CD4-positive, alpha-beta T cell treated with Interferon gamma for 1 hour (primary cell): Measurements from ENCODE around the gene ITPKB.
"Not testable (repeated sequence)": the region's sequence is repeated elsewhere in the genome, so short reads cannot be mapped to it uniquely, and the experiment has no call there.

ENCODE experiments used
- DNase-seq: peaks from one replicate; pipeline ENCODE4 v3.0.0-alpha.2; 2020

Gene ITPKB

DNA sequence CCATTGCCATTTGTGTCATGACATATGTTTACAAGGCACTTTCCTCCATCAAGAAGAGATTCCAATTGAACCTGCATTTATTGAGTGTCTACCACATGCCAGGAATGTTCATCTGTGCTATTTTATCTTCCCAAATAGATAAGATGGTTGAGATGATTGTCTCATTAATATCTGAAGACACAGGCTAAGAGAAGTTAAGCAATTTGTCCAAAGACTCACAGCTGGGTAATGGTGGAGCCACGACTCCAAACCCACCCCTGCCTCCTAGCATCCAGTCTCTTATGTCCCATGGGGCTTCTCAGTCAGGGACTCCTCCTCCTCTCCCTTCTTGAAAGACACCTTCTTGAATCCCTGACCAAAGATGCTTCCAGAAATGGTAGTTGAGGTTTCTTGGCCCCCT is 122.4 kb downstream of the ITPKB start:
- DNase-seq: no peak

DNA sequence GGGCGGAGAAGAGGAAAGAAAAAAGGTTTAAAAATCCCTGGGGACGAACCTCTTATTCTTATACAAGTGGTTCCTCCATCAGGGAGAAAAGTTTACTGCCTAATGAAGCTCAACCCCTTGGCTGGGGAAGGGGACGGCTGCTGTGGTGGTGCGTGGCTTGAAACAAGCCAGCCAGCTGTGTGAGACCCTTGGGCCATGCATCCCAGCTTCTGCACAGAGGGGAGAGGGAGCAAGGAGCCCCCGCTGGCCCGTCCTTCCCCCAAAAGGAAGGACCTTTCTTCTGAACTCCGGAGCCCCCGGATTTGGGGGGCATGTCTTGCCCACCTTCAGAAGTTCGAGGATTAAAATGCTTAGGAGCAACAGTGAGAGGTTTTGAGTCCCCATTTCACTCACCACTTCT is 123.2 kb downstream of the ITPKB start:
- DNase-seq: no peak

DNA sequence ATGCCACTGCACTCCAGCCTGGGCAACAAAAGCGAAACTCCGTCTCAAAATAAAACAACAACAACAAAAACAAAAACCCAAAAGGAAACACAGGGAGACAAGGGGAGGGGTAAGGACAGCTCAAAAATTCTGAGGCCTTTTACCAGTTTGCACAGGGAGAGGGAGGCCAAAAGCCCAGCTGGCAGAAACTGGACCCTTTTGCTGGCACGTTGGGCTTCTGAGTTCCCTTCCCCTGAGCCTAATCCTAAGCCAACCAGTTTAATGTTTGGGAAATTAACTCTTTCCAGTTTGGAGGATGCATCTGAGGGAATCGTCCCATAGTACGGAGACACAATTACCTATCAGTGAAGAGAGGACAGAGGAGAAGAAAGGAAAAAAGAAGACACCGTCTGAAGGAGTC is 127.1 kb downstream of the ITPKB start:
- not testable (repeated sequence) for DNase-seq

DNA sequence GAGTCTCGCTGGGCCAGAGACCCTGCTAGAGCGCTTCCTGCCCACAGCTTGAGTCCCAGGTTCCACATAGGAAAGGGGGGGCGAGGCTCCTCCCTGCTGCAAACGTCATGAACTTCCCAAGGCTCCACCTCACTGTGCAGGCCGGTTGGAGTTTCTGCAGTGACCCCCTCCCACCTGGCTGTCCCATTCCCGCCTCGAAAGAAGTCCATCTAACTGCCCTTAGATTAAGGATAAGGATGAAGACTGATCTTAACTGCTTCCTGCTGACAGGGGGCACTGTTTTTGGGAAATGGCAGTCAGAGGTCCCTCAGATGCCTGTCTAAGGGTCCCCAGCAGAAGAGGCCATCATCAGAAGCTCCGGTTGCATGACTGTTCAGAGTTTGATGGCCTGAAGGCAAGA is 127.8 kb downstream of the ITPKB start:
- DNase-seq: no peak

DNA sequence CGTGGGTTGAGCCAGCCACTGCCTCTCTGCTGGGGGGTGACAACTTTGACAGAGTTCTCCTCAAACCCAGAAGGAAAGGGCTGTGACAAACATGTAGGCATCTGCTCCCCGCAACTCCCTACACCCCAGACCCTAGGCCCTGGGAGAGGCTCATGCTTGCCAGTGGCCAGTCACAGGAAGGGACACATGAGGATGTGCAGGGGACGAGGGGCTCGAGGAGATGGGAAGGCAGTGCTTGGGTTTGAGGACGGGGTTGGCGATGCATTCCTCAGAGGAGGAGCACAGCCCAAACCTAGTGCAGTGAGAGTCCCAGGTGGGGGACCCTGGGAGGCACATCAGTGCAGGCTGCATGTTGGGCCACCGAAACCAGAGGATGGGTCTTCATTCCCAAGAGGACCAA is 128.4 kb downstream of the ITPKB start:
- DNase-seq: no peak

DNA sequence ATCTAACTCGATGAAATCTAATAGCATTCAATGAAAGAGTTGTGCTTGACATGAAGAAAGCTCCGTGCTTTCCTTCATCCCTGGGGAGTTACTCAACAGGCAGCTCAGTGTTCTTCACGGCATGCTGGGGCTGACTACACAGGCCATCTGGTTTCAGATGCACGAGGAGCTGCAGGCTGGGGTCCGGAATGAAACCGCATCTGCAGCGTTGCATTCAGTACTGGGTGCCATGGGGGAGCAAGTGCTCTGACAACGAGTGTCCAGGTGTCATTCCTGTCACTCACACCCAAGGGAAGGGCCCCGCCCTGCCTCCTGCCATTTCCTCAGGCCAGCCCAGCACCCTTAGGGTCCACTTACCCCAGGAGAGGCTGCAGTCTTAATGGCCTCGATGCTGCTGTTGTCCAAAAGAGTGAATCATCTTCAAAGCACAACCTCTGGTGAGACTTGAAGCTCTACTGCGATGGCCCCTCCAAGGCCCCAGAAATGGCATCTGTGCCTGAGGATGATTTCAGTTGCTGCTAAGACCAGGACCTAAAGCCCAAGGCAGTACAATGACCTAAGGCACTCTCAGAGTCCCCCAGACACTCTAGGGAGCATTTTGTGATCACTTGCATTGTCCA is 129.1 kb downstream of the ITPKB start:
- no peak for DNase-seq

DNA sequence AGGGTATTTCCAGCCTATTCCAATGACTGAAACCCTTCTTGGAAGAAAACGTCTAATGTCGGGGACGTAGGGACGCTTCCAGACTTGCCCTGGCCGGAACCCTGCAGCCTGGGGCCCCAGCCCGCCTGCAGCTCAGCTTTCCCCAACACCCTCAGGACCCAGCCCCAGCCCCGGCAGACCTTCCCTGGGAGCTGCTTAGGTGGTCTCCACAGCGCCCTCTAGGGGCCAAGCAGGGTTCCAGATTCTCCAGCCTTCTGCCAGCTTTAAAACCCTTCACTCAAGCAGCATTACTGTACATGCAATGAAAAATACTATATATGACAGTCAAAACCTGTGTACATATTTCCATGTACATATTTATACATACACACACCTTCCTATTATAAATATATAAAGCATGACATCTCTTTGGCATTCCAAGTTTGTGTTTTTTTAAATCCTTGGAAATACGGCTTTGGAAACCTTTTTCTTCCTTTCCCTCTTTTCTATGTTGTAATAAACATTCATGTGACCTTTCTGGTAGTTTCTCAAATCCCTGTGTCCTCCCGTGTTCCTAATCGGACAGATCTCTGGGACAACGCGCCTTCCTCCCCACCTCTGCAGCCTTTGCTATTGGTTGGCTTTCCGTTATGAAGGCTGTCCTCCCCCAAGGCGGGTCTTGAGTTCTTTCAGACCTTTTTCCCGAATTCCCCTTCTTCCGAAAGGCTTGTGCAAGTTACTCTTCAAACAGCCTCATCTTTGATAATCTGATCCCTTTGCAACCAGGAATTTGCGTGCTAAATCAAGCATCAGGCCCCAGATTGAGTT is 130.2 kb downstream of the ITPKB start:
- DNase-seq: peak; percentile 61

DNA sequence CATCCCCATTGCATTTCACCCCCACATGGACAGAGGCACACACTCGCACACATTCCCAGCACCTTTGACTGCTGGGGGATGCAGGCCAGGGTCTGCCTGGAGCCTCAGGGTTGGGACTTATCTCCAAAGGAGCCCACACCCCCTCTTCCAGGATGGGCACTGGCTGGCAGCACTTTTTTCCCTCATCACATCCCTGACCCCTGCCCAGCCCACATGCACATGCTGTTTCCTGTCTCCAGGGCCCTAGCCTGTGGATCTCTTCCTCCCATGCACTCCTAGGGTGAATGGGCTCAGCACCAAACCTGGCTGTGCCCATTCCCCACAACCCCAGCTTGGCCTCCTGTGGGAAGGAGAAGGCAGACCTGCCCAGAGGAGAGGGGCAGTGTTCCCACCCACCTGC is 131.3 kb downstream of the ITPKB start:
- DNase-seq: no peak

DNA sequence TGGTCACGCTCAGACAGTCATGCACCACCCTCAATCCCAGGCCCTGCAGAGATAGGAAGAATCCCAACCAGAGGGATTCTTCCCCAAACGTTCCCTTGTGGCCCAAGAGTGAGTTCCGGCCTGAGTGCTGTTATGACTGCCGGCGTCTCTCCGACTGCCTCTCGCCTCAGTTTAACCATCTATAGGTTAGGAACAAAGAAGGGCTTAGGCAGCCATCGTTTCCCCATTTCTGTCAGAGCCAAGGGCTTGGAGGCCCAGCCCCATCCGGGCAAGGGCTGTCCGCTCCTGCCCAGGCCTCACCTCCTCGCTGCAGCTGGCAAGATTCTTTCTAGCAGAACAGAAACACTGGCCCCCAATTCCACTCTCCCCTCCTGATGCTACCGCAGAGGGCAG is 131.8 kb downstream of the ITPKB start:
- DNase-seq: no peak

DNA sequence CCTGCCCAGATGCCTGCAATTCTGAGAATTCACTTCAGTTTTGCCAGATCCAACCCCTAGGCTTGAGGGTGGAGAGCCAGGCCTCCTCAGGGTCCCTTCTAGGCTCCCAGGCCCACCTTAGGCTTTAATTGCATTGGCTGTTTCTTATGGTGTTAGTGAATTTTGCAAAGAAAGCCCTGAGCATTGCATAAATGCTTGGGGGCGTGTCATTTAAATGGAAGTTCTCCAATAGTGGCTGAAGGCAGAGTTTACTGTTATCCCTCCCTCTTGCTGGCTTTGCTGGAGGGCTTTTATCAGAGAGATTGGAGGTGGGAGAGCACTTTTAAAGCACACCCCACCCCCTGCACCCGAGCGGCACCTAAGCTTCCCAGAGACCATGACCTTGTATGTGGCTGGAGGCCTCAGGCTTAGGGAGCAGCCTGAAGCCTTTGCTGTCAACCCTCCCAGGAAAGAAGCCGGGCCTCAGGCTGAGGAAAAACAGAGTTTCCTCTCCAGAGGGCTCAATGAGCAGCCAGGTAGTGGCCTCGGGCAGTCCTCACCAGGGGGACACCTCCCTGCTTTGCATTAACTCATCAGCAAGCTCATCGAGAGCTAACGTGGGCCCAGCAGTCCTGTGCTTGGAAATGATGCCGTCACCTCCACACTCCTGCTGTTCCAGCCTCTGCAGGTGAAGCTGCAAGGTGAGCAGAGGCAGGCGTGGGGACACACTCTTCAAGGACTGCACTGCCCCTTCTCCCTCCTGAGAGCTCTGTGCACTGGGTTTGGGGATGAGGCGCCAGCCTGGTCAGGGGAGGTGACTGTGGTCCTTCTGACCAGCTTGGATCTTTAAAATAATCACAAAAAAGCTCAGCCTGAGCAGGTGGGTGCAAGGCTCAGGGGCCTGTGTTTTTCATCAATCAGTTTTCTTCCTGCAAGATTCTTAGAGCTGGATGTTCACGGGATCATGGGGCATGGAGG is 132.5 kb downstream of the ITPKB start:
- no peak for DNase-seq

DNA sequence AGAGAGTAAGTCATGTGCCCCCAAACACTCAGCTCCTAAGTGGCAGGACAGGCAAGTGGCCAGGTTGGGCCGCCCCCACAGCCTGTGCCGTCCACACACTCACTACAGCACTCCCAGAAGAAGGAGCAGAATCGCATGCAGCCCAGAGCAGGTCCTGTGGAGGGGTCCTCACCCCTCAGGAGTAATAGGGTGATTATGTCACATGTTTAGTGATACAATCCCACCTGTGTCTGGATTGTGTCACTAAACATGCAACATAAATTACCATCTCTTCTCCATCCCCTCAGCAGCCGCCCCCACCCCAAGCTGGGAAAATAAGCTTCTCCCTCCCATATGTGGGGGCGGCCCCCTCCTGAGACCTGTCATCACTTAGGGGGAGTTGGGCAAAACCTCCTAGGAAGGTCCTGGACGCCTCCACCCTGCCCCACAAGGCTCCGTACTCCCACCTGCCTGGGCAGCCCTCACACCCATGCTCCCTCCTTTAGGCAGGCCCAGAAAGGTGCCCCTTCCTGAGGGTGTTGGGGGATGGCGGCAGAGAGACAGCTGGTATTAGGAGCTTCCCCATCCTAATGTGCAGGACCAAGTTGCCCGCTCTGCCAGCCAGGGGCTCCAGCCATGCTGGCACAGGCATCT is 133.6 kb downstream of the ITPKB start:
- DNase-seq: no peak

DNA sequence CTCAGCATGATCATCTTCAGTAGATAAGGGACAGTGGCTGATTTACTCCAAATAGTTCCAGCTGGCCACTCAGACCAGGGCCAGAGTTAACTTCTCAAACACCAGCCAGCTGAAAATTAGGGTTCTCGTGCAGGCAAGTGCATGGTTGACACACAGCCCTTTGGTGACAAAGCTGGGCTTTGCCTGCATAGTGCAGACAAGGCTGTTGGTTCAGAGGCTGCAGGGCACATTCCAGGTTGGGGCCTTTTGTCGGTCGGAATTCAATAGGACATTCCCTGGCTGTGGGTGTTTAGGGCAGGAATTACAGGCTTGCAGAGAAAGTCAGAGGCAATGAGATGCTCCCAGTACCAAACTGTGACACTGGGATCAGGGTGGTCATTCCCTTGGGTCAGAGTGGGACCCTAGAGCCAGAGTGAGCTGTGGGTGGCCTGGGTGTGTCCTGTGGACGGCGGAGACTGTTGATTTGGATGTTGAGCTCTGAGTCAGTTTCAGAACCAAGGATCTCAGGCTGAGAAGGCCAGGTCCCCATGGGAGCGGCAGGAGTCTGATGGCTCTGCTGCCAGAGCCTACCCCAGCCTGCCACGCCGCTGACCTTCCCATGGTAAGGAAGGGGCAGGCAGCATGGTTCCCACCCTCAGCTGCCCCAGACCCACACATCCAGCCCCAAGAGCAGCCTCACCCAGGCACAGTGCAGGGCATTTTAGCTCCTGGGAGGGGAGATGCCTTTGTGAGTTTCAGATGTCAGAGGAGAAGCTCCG is 134.3 kb downstream of the ITPKB start:
- DNase-seq: no peak

DNA sequence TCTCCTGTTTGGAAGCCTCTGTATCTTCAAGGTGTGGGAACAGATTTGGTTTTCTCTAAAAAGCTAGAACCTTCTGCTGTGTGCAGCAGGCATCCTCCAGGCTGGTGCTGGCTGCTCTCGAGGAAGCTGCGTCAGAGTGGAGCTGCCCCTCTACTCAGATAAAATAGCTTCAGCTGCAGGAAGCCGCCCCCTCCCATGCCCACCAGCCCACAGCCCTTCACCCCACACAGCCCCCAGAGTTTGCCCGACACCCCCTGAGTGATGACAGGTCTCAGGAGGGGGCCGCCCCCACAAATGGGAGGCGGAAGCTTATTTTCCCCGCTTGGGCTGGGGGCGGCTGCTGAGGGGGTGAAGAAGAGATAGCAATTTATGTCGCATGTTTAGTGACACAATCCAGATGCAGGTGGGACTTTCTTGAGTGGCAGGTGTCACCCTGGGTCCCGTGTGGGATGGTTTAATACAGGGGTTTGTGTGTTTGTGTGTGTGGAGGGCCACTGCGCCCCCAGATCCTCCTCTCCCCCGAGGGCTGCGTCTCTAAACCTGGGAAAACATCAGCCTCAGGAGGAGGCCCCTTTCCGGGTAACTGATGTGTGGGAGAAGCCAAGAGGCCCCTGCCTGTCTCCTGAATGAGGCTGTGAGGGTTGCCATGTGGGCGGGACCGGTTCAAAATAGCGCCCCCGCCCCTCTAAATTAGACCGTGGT is 135.1 kb downstream of the ITPKB start:
- no peak for DNase-seq

DNA sequence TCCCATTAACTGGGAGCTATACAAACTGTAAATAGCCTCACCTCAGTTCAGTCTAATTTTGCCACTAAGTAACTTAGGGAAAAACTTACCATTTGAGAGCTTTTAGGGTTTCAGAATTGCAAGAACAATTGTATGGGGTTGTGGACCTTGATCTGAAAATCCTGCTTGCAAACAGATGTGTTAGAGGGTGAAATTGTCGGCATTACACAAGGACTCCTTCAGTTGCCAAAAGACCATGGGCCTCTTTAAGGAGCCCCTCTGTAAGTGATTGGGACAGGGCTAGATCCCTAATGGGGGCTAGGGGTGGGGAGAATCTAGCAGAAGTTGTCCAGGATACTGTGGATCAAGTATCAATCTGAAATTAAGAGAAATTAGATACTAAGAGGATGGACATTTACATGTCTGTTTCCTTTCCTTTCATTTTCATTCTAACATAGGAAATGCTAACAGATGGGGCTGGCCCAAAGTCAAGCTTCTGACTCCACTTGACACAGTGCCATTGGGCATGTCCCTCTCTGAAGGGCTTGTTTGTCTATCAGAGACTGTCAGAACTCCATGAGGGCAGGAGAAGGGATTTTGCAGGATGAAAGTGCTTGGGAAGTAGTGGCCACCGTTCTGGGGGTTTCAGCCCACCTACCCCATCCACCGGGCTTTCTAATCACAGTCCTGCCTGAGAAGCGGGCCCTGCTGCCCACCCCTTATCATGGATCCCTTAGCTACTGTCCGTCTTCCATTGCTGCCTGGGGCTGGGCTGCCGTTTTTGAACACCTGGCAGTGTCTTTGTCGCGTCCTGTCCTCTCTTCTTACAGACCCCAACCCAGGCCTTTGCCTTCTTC is 135.8 kb downstream of the ITPKB start:
- no peak for DNase-seq

DNA sequence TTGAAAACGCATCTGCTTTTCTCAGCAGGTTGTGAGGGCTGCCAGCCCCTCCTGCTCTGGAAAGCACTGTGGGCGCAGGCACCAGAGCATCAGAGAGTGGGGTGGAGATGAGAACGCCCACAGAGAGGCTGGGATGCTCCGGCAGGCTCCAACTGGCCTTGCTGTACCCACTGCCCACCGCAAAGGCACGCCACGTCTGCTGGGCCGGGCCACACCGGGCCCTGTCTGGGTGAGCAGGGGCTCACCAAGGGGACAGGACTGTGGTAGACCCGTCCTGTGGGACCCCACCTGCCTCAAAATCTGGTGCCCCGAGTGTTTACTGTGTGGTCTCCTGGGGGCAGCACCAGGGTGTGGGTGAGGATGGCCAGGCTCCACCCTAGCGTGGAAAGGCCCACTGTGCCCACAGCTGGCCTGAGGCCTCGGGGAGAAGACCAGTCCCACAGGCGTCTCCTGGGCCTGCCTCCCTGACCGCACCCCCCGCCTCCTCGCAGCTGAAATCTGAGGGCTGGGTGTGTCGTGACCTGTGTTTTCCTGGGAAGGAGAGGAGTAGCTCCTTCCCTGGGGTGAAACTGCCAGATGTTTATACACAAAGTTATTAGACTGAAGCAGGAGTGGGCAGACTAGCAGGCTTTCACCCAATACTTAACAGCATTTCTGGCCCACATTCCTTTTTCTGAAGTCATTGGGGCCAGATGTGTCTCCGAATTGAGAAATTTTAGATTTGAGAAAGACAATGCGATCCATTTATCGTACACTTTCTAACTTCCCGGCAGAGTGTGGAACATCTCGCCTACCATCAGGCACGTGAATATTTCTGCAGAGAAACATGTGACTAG is 136.7 kb downstream of the ITPKB start:
- no peak for DNase-seq

DNA sequence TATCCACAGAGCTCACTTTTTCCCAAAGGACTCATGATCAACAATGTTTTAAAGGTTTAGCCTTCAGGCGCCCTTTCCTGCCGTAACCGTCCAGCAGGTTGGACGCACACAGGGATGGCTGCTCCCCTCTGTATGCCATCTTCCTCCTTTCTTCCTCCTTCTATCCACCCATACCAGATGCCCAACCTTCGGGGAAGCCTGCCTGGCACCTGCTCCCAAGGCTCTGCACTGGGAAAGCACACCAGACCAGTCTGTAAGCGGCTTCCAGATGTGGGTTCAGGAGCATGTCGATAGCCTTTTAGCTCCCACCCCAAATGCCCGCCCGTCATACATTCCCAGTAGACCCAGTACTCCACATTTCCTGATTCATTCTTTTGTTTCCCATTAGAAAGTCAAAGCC is 137.6 kb downstream of the ITPKB start:
- DNase-seq: no peak

DNA sequence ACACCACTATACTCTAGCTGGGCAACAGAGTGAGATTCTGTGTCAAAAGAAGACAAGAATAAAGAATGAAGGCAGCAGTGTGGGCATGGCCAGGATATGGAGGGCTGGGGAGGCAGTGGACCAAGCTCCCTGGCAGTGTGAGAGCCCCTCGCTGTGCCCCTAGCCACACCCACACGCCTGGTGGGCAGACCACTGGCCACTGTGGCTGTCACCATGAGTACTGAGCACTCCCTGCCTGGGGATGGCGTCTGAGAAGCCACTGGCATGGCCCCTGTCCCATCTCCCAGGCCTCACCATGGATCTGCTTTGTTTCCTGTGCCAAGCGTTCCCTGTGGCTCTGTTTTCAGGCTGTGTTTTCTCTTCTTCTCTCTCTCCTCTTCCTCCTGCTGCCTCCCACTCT is 138.8 kb downstream of the ITPKB start:
- DNase-seq: no peak

DNA sequence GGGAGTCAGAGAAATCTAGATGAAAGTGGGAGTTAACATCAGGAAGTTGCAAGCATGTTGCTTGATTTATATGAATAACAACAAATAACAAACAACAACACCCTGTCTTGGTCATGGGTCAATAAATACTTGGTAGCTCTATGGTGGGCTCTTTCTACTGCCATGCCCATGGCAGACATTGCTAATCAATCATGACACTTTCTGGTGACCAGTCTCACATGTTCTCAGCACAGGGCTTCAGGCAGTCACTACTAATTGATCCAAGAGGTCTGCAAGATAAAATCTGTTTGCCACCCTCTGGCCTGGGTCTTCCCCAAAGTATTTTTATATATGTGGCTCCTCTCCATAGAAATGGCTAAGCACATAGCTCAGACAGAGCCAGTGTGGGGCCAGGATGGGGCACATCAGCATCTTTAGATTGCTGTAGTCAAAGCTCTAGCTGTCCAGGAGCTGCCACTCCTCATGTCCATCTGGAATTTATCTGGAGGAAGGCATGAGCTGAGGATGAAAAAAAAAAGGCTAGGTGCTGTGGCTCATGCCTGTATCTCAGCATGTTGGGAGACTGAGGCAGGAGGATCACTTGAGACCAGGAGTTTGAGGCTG is 139.3 kb downstream of the ITPKB start:
- no peak for DNase-seq

DNA sequence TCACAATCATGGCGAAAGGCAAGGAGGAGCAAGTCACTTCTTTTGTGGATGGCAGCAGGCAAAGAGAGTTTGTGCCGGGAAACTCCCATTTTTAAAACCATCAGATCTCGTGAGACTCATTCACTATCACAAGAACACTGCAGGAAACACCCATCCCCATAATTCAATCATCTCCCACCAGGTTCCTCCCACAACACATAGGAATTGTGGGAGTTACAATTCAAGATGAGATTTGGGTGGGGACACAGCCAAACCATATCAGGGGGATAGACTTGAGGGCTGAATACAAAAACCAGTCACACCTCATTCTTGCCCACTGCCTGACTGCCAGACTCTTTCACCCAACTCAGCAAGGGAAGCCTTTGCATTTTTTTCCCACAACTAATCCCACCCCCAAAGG is 140.1 kb downstream of the ITPKB start:
- DNase-seq: not testable (repeated sequence)
